IMR-90 (cell line): ENCODE results near the gene DENND5A. TPM values are rescaled to one million over a fixed set of nuclear protein-coding genes. Genes with fewer than 3 reads are reported as not detected.

Experiments used
- ATAC-seq: fragments of 200-7000 bp; cut with Tn5 transposase; 2 replicates; pipeline ENCODE4 v1.9.1; 2020; ENCODE audit warnings: low read depth, mild to moderate bottlenecking, moderate library complexity
- BruUV-seq: library from RNA; stranded (reverse); fragments of 400-500 nt; replicated peaks from 2 replicates; lab custom pipeline; 2021; lab: Mats Ljungman, UMichigan
- CTCF ChIA-PET: fragments of 300-600 bp; formaldehyde crosslinking; extraction: SDS; loops from one replicate; lab custom pipeline; 2021; ENCODE audit warnings: antibody characterized with exemption; lab: Yijun Ruan, JAX
- POLR2A ChIA-PET: fragments of 300-600 bp; sonication (Branson Sonifier 250); formaldehyde crosslinking; loops from one replicate; lab custom pipeline; 2022; ENCODE audit warnings: antibody characterized with exemption; ENCODE audit not compliant: unreplicated experiment; lab: Charles Lee
- DNase-seq: peaks from one replicate; pipeline ENCODE4 v3.0.0; 2013
- H2AFZ ChIP-seq: replicated peaks from 2 replicates; pipeline ENCODE3; 2013; ENCODE audit warnings: low read length, mild to moderate bottlenecking; ENCODE audit not compliant: poor library complexity
- H2AK5ac ChIP-seq: 2 replicates; pipeline ENCODE4 v1.6.1; 2013; ENCODE audit warnings: low read depth, low read length, inconsistent platforms
- H2AK9ac ChIP-seq: replicated peaks from 2 replicates; pipeline ENCODE3; 2013; ENCODE audit warnings: mild to moderate bottlenecking, low read depth, low read length, moderate library complexity; ENCODE audit not compliant: poor library complexity
- H2BK120ac ChIP-seq: 2 replicates; pipeline ENCODE4 v1.6.1; 2013; ENCODE audit warnings: low read depth, low read length, inconsistent platforms
- H2BK15ac ChIP-seq: 3 replicates; pipeline ENCODE4 v1.6.1; 2013; ENCODE audit warnings: low read depth, low read length, inconsistent platforms
- H2BK20ac ChIP-seq: 2 replicates; pipeline ENCODE4 v1.6.1; 2013; ENCODE audit warnings: low read depth, mild to moderate bottlenecking, inconsistent platforms, low read length, moderate library complexity
- H2BK5ac ChIP-seq: 2 replicates; pipeline ENCODE4 v1.6.1; 2013; ENCODE audit warnings: mild to moderate bottlenecking, low read depth, low read length, inconsistent platforms; ENCODE audit not compliant: poor library complexity, severe bottlenecking
- H3K14ac ChIP-seq: replicated peaks from 2 replicates; pipeline ENCODE4 v1.6.1; 2013; ENCODE audit warnings: low read depth, low read length, inconsistent platforms
- H3K18ac ChIP-seq: 2 replicates; pipeline ENCODE4 v1.6.1; 2013; ENCODE audit warnings: low read depth, low read length, control low read depth
- H3K23ac ChIP-seq: 2 replicates; pipeline ENCODE4 v1.6.1; 2013; ENCODE audit warnings: low read depth, low read length, inconsistent platforms
- H3K27ac ChIP-seq: 2 replicates; pipeline ENCODE4 v1.5.1; 2013; ENCODE audit warnings: mild to moderate bottlenecking, control low read depth, low read length; ENCODE audit not compliant: insufficient read depth
- H3K27me3 ChIP-seq: 2 replicates; pipeline ENCODE4 v1.6.1; 2013; ENCODE audit warnings: low read length; ENCODE audit not compliant: control insufficient read depth, insufficient read depth
- H3K36me3 ChIP-seq: 2 replicates; pipeline ENCODE4 v1.6.1; 2013; ENCODE audit warnings: low read length, mixed read lengths; ENCODE audit not compliant: control insufficient read depth, insufficient read depth
- H3K4ac ChIP-seq: 2 replicates; pipeline ENCODE4 v1.6.1; 2013; ENCODE audit warnings: low read depth, low read length, inconsistent platforms
- H3K4me1 ChIP-seq: 2 replicates; pipeline ENCODE4 v1.6.1; 2013; ENCODE audit warnings: low read length, mixed read lengths; ENCODE audit not compliant: control insufficient read depth, insufficient read depth
- H3K4me2 ChIP-seq: 2 replicates; pipeline ENCODE4 v1.6.1; 2013; ENCODE audit warnings: low read depth, mild to moderate bottlenecking, control low read depth, low read length, moderate library complexity
- H3K4me3 ChIP-seq: 2 replicates; pipeline ENCODE4 v1.5.1; 2013; ENCODE audit warnings: low read depth, mild to moderate bottlenecking, control low read depth, low read length, moderate library complexity; ENCODE audit not compliant: insufficient read depth
- H3K56ac ChIP-seq: 2 replicates; pipeline ENCODE4 v1.6.1; 2013; ENCODE audit warnings: low read length, inconsistent platforms; ENCODE audit not compliant: insufficient read depth; ENCODE audit errors: extremely low read depth
- H3K79me1 ChIP-seq, 2 experiments: 2 replicates each; pipeline ENCODE4 v1.6.1; 2013; ENCODE audit warnings: low read length in 2 of 2, inconsistent platforms in 1 of 2, low read depth in 1 of 2
- H3K9ac ChIP-seq: 2 replicates; pipeline ENCODE4 v1.6.1; 2013; ENCODE audit warnings: low read depth, low read length, control low read depth
- H3K9me1 ChIP-seq: 2 replicates; pipeline ENCODE4 v1.6.1; 2013; ENCODE audit warnings: low read length, inconsistent platforms; ENCODE audit not compliant: insufficient read depth
- H3K9me3 ChIP-seq: 2 replicates; pipeline ENCODE4 v1.6.1; 2013; ENCODE audit warnings: low read length; ENCODE audit not compliant: control insufficient read depth, insufficient read depth
- H4K20me1 ChIP-seq: 2 replicates; pipeline ENCODE4 v1.6.1; 2013; ENCODE audit warnings: low read length, inconsistent platforms; ENCODE audit not compliant: insufficient read depth
- H4K5ac ChIP-seq: 2 replicates; pipeline ENCODE4 v1.6.1; 2013; ENCODE audit warnings: mild to moderate bottlenecking, low read depth, low read length, control low read depth
- H4K8ac ChIP-seq, 2 experiments: 2 replicates each; pipeline ENCODE4 v1.6.1; 2013; ENCODE audit warnings: low read depth in 2 of 2, low read length in 2 of 2, control low read depth in 1 of 2, inconsistent platforms in 1 of 2
- H4K91ac ChIP-seq: 2 replicates; pipeline ENCODE4 v1.6.1; 2013; ENCODE audit warnings: low read depth, low read length, inconsistent platforms; ENCODE audit not compliant: insufficient read depth
- BHLHE40 ChIP-seq: fragments of 150-350 bp; IDR thresholded peaks from 2 replicates; pipeline ENCODE4 v1.6.1; 2016; ENCODE audit warnings: mild to moderate bottlenecking, low read depth, low read length
- CEBPB ChIP-seq: IDR thresholded peaks from 2 replicates; pipeline ENCODE4 v1.6.1; 2012; ENCODE audit warnings: low read depth, low read length, improper control_type of control experiment
- CHD1 ChIP-seq: IDR thresholded peaks from 2 replicates; pipeline ENCODE4 v1.6.1; 2012; ENCODE audit warnings: low read depth, low read length, improper control_type of control experiment
- FOS ChIP-seq: fragments of 150-350 bp; IDR thresholded peaks from 2 replicates; pipeline ENCODE4 v1.6.1; 2016; ENCODE audit warnings: low read depth, low read length
- MAFK ChIP-seq: IDR thresholded peaks from 2 replicates; pipeline ENCODE4 v1.6.1; 2012; ENCODE audit warnings: low read depth, low read length, improper control_type of control experiment
- MAZ ChIP-seq: IDR thresholded peaks from 2 replicates; pipeline ENCODE4 v1.6.1; 2012; ENCODE audit warnings: low read depth, mild to moderate bottlenecking, low read length, improper control_type of control experiment, moderate library complexity, borderline replicate concordance
- MXI1 ChIP-seq: IDR thresholded peaks from 2 replicates; pipeline ENCODE4 v1.6.1; 2012; ENCODE audit warnings: low read depth, mild to moderate bottlenecking, low read length, moderate library complexity, borderline replicate concordance
- NFE2L2 ChIP-seq: fragments of 150-350 bp; IDR thresholded peaks from 2 replicates; pipeline ENCODE4 v1.6.1; 2016; ENCODE audit warnings: low read depth, mild to moderate bottlenecking, low read length
- POLR2A ChIP-seq: IDR thresholded peaks from 2 replicates; pipeline ENCODE4 v1.6.1; 2012; ENCODE audit warnings: mild to moderate bottlenecking, low read depth, low read length
- RAD21 ChIP-seq: IDR thresholded peaks from 2 replicates; pipeline ENCODE4 v1.6.1; 2012; ENCODE audit warnings: low read length, improper control_type of control experiment
- RCOR1 ChIP-seq: IDR thresholded peaks from 2 replicates; pipeline ENCODE4 v1.6.1; 2012; ENCODE audit warnings: mild to moderate bottlenecking, low read length, improper control_type of control experiment; ENCODE audit not compliant: insufficient replicate concordance
- SMC3 ChIP-seq: fragments of 150-350 bp; IDR thresholded peaks from 2 replicates; pipeline ENCODE4 v1.6.1; 2016; ENCODE audit warnings: low read depth, mild to moderate bottlenecking, antibody characterized with exemption, low read length, moderate library complexity
- WGBS, 2 experiments: methylation state at CpG; one replicate each; pipeline versions ENCODE4 v1.1.5 to v1.1.7; 2013; ENCODE audit warnings: missing lambda C conversion rate in 2 of 2; ENCODE audit not compliant: insufficient read length in 1 of 2; ENCODE audit errors: extremely low coverage in 2 of 2; 5-methylcytosine and 5-hydroxymethylcytosine counted together
- dilution Hi-C: fragments of 300-500 bp; cut with HindIII; formaldehyde crosslinking; loops from one replicate; pipeline ENCODE4 v1.14.3; 2018; ENCODE audit warnings: low sequenced_read_pairs; ENCODE audit not compliant: unreplicated experiment
- in situ Hi-C: fragments of 300-500 bp; cut with MboI; formaldehyde crosslinking; loops from 3 replicates; pipeline ENCODE4 v1.14.3; 2019; ENCODE audit warnings: low sequenced_read_pairs, inconsistent platforms, mixed read lengths
- intact Hi-C: fragments of 100-400 bp; cut with micrococcal nuclease; formaldehyde crosslinking; loops from 2 replicates; pipeline ENCODE4 v1.10.0; 2022
- polyA plus RNA-seq, 3 experiments: library from polyadenylated mRNA; depleted of rRNA; stranded (reverse); fragments of >200 nt; gene quantifications; 2 replicates each; pipeline ENCODE4 v1.2.3, GENCODE V29; 2012; ENCODE audit warnings: low replicate concordance in 1 of 3
- total RNA-seq: library from RNA; depleted of rRNA; stranded (reverse); fragments of >200 nt; gene quantifications from 2 replicates; pipeline ENCODE4 v1.2.3, GENCODE V29; 2012
- TF ChIP-seq, protein P1 (sequence below): fragments of 150-350 bp; IDR thresholded peaks from 2 replicates; pipeline ENCODE4 v1.6.1; 2016; ENCODE audit warnings: low read depth, mild to moderate bottlenecking, low read length, moderate library complexity, borderline replicate concordance
- TF ChIP-seq, protein P2 (sequence below): conservative IDR thresholded peaks from 2 replicates; pipeline ENCODE4 v1.5.1; 2012; ENCODE audit warnings: mild to moderate bottlenecking, low read depth, low read length, improper control_type of control experiment

Gene DENND5A
- total and polyA plus RNA-seq, 2 of the 4 experiments (the other 2 are of a cell fraction), result 179 to 192 TPM

DNA sequence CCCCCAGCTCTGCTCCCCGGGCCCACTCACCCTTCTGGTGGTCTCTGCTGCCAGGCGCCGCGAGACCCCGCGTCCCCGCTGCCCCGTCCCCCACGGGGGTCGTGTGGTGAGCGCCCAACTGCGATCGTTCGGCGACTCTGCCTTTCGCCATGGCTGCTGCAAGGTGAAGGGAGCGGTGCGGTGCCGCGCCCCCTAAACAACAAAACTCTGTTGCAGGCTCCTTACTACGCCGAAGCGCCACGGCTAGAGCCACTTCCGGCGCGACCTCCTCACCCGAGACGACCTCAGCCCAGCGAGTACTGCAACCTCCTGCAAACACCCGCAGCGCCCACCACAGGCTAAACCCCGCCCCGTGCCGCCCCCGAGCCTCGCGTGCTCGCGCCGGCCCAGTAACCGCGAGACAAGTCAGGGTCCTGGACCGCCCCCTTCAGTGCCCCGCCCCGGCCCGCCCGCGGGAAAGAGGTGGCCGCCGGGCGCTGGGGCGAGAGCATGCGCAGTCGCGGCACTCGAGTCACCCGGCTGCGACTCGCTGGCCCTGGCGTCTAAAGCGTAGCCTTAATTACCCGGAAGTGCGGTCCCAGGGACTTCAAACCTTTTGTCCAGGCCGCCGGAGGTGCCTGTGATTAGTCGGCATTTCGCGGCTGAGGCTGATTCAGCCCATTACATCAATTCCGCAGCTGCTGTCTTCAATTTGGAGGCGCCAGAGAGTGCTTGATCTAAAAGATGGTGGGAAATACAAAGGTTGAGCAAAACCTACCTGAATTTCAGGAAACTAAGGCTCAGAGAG, 49.3 kb upstream of the DENND5A start, which contains the start of gene TMEM41B:
Gene TMEM41B, minus strand, starts transcription at position 303 of the 787 bp plus-strand sequence. Its CDS starts 152 bp downstream, at position 151.
- intact Hi-C loops, result loop anchor here (1.0 to 5.0 kb wide), 2 partner anchors 50 to 73 kb away; no protein-coding TSS in a partner anchor
- peak within 1 kb of the TSS; percentile 89 for H4K91ac ChIP-seq
- DNase-seq (peak; percentile 98), ATAC-seq (peak; percentile 99)
- peak within 1 kb of the TSS; percentile 93 for H2AK5ac ChIP-seq
- H3K4ac ChIP-seq, result peak within 1 kb of the TSS; percentile 86
- H3K27ac ChIP-seq, result peak within 1 kb of the TSS; percentile 83
- ChIA-PET POLR2A (no interaction called here), CTCF (interaction anchor here (1.5 kb wide), 1 partner anchor 27 kb away, joined by 5 read pairs; no protein-coding TSS in a partner anchor)
- H3K4me3 ChIP-seq, result peak within 1 kb of the TSS; percentile 59
- H2BK5ac ChIP-seq, result peak within 1 kb of the TSS; percentile 88
- peak within 1 kb of the TSS; percentile 94 for H3K9ac ChIP-seq
- peak within 1 kb of the TSS; percentile 85 for H3K14ac ChIP-seq
- peak within 1 kb of the TSS; percentile 96 for H3K4me2 ChIP-seq
- peak within 1 kb of the TSS; percentile 89 for H3K18ac ChIP-seq
- no peaks in the 10 kb centered on the region for H3K27me3 ChIP-seq
- no peaks in the 10 kb centered on the region for H3K9me3 ChIP-seq
- H3K4me1 ChIP-seq, result peaks cover 4% of the 10 kb centered on the region
- peaks cover 13% of the 10 kb centered on the region for H3K9me1 ChIP-seq
- dilution Hi-C loops, result no loop called here
- no peaks in the 10 kb centered on the region; the same call in 1 of the 2 replicates for H3K36me3 ChIP-seq
- H3K23ac ChIP-seq, result peak within 1 kb of the TSS; percentile 80
- H3K79me1 ChIP-seq, result peaks cover 13 to 36% of the 10 kb centered on the region in 2 experiments; a peak in 2 of 4 replicates
- peaks cover 18% of the 10 kb centered on the region; the same call in 1 of the 2 replicates for H4K20me1 ChIP-seq
- TF ChIP-seq FOS, result peak; percentile 59
- TF ChIP-seq SMC3, result no peak
- no peak for TF ChIP-seq RCOR1
- peak; percentile 25; the same call in 1 of the 2 replicates for TF ChIP-seq RAD21
- TF ChIP-seq CEBPB, result peak; percentile 58
- TF ChIP-seq, protein P1, sequence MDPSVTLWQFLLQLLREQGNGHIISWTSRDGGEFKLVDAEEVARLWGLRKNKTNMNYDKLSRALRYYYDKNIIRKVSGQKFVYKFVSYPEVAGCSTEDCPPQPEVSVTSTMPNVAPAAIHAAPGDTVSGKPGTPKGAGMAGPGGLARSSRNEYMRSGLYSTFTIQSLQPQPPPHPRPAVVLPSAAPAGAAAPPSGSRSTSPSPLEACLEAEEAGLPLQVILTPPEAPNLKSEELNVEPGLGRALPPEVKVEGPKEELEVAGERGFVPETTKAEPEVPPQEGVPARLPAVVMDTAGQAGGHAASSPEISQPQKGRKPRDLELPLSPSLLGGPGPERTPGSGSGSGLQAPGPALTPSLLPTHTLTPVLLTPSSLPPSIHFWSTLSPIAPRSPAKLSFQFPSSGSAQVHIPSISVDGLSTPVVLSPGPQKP, result 0 out of 2 replicates have a peak, but pooled peaks have one; percentile 13
- TF ChIP-seq, protein P2, sequence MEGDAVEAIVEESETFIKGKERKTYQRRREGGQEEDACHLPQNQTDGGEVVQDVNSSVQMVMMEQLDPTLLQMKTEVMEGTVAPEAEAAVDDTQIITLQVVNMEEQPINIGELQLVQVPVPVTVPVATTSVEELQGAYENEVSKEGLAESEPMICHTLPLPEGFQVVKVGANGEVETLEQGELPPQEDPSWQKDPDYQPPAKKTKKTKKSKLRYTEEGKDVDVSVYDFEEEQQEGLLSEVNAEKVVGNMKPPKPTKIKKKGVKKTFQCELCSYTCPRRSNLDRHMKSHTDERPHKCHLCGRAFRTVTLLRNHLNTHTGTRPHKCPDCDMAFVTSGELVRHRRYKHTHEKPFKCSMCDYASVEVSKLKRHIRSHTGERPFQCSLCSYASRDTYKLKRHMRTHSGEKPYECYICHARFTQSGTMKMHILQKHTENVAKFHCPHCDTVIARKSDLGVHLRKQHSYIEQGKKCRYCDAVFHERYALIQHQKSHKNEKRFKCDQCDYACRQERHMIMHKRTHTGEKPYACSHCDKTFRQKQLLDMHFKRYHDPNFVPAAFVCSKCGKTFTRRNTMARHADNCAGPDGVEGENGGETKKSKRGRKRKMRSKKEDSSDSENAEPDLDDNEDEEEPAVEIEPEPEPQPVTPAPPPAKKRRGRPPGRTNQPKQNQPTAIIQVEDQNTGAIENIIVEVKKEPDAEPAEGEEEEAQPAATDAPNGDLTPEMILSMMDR, result peak; percentile 21; the same call in 1 of the 2 replicates
- 0 out of 2 replicates have a peak, but pooled peaks have one; percentile 29 for TF ChIP-seq NFE2L2
- no peak for TF ChIP-seq CHD1
- peak; percentile 82 for TF ChIP-seq POLR2A
- TF ChIP-seq MXI1, result no peak; the same call in 1 of the 2 replicates
- peak; percentile 64; the same call in 1 of the 2 replicates for TF ChIP-seq BHLHE40
- peak; percentile 57; the same call in 1 of the 2 replicates for TF ChIP-seq MAZ
- peak; percentile 70 for TF ChIP-seq MAFK
- H2BK20ac ChIP-seq, result peak within 1 kb of the TSS; percentile 35
- in situ Hi-C loops, result no loop called here
- BruUV-seq, result no TSS peak
- H2BK120ac ChIP-seq, result peak within 1 kb of the TSS; percentile 73
- peak within 1 kb of the TSS; percentile 88 for H2AK9ac ChIP-seq
- H2BK15ac ChIP-seq, result peak within 1 kb of the TSS; percentile 80; the same call in 2 of the 3 replicates
- peak within 1 kb of the TSS; percentile 96 to 100 for H4K8ac ChIP-seq
- peak within 1 kb of the TSS; percentile 84 for H3K56ac ChIP-seq
- H4K5ac ChIP-seq, result peak within 1 kb of the TSS; percentile 99
- H2AFZ ChIP-seq, result peak within 1 kb of the TSS; percentile 86
- WGBS, 2 experiments, result 2% methylated on average over 19 of the region's 71 CpGs; no CpG with 5 or more reads in 1 of the 2 experiments
